ENCODE data around the gene SLC1A2.

The SLC1A2 gene

DNA sequence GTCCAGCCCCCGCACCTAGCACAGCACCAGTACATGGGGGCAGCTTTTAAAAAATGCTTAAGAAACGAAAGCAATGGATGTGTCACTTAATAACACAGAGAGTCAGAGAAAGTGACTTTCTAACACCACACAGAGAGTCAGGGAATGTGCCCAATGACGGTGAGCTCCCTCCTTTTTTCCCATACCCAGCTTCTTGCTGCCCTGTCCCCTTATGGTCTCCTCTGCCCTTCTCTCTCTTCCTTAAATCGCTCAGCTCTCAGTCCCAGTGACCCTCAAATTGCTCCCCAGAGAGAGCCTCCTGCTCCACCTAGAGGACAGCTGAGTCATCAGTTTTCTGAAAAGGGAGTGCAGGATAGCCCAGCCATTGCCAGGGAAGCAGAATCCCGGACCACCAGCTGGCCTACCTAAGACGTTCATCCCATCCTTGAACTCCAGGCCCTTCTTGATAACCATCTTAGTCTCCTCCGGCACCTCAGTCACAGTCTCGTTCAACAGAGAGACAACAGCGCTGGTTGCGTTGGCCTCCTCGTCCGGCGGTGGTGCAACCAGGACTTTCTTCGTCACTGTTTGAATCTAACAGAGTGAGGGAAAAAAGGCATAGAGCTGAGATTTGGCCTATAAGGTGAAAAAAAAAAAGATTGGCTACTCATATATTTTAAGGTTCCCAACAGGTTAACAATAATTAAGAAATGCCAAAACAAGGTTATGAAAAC, 113.5 kb downstream of the SLC1A2 start:
- DNase-seq (ENCODE audit: low read depth in 2 of 3, low spot score in 2 of 3), result no peak

DNA sequence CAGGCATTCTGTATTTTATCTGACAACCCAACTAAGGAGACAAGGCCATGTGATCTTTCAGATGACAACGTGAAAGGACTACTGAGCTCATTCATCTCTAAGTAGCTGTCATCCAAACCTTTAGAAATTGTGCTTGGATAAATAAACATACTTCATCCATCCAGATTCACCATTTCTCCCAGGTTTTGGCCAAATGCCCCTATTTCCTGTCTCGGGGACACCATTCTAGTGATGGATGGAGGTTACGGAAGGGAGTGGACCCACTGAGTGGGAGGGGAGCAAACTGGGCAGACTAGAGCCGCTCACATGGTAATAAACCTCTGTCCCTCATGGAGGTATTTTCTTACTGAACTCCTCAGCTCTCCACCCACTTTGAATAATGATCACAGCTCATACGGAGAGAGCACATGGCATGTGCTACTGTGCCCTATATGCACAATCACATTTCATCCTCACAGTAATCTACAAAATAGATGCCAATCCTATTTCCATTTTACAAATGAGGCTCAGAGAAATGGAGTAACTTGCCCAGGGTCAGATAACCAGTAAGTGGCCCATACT, 114.4 kb downstream of the SLC1A2 start:
- no peak for DNase-seq (ENCODE audit: low read depth in 2 of 3, low spot score in 2 of 3)

DNA sequence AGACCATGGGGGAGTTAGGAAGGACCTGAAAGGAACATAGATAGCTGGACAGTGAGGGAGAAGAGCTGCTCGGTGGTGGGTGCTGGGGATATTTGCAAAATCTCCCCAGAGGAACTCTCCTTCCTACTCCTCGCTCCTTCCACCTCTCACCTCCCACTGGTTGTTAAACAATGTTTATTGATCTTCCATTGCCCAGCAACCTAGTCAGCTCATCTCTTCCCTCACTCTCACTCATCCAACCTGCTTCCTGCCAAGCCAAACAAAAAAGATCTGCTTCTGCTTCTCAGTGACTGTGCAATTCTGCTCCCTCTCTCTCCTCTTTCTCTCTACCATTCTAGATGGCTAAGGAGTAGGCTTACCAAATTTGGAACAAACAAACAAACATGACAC, 115.0 kb downstream of the SLC1A2 start:
- no peak for DNase-seq (ENCODE audit: low read depth in 2 of 3, low spot score in 2 of 3)

DNA sequence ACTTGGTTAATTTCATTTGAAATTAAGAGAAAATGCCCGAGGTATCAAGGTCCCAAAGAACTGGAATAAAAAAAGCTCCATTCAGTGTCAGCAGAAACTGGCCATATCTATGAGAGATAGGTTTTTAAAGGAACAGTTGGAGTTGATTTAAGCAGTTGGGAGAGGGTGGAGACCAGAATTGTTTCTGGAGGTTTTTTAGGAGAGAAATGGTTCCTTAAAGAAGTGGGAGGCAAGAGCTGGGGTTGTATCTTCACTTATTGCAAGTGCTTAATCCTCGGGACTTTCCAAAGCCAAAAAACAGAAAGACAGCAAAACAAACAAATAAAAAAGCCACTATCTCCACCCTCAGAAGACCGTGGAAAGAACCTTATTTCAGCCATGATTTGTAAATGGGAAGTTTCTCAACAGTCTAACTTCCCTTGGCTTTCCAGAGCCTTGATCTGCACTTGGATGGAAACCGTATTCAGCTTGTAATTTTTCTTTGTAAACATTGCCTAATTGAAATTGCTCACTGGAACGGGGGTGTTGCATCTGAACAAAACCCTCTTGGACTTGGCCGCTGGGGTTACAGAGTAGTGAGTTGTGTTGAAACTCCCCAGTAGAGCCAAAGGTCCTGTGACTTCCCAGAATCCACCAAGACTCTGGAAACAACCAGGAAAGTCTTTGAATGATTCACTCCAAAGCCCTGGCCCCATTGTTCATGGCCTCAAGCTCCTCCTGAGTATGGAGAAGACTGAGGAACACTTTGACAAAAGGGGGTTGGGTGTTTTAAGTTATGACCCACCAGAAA, 115.6 kb downstream of the SLC1A2 start:
- DNase-seq (ENCODE audit: low read depth in 2 of 3, low spot score in 2 of 3), result no peak

DNA sequence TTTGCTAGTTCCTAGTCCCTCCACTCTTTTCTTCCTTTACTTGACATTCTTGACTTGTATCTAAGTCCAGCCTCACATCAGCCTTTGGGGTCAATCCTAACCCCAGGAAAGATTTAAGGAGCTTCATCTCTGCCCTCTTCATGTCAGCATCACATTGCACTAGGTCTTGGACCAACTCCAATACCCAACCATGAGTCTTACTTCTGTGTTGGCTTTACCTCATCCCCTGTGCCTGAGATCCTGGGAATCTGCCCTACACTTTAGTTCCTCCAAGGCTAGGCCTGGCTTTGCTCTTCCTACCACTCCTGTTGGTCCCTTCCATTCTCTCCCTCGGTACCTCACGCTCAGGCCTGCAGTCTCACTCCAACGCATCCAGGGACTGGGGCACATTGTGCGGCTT, 117.0 kb downstream of the SLC1A2 start:
- no peak for DNase-seq (ENCODE audit: low read depth in 2 of 3, low spot score in 2 of 3)

DNA sequence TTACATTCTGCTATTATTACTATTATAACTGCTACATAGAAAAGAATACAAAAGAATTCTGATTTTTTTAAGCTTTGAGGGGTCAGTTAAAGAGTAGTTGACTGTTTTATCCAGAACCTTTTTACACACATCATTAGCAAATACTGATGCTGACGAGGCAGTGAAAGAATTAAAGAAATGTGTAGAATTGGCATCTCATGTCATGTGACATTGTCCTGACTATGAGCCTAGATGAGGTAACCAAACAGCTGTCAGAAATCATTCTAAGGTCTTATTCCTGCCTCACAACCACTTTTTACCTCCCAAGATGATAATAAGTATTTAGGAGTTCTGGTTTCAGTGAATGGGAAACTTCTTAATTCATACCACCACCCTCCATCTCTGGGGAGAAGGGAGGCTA, 121.0 kb downstream of the SLC1A2 start:
- DNase-seq (ENCODE audit: low read depth in 2 of 3, low spot score in 2 of 3), result no peak

DNA sequence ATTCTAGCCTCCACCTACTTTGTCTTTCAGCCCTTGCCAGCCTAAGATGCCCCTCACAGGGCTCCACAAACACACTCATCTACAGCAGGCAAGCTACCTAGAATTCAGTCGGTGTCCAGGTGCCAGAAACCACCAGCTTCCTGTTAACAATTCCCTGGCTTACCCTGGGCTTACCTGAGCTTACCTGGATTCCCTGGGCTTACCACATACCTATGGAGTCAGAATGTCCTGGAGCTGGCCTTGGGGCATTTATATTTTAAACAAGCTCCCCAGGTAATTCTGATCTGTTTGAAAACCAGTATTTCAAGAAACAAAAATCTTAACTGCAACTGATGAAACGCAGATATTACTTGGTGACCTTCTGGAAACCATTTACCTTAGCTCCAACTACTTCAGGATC, 123.6 kb downstream of the SLC1A2 start:
- no peak for DNase-seq (ENCODE audit: low read depth in 2 of 3, low spot score in 2 of 3)

DNA sequence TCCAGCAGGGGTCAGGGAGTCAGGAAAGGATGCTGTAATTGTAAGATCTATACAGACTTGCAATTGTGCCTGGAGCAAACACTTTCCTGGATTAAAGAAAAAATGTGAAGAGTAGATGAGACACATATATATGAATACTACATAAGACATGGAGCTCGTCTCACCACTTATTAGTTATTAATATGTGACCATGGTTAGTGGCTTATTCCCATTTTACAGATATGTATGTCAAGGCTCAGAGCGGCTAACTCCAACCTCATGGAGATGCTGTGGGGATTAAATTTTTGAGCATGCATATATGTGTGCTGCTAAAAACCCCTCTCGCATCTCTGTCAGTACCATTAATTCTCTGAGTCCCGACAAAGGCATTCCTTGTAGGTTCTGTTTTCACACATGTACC, 125.7 kb downstream of the SLC1A2 start:
- no peak for DNase-seq (ENCODE audit: low read depth in 2 of 3, low spot score in 2 of 3)

DNA sequence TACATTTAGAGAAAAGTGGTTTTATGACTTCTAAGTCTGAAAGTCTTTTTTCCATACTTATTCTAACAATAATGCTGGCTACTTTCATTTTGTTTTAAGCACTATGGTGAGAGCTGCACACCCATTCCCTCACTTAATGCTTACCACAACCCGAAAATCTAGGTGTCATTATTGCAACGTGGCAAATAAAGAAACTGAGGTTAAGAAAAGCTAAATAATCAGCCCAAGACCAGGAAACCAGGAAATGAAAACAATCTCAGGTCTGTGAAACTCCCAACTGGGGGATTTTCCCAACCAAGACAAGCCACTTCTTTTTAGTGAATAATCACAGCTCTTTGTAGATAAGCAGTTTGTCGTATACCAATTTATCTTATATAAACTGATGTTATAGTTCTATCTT, 126.3 kb downstream of the SLC1A2 start:
- DNase-seq (ENCODE audit: low read depth in 2 of 3, low spot score in 2 of 3), result no peak

DNA sequence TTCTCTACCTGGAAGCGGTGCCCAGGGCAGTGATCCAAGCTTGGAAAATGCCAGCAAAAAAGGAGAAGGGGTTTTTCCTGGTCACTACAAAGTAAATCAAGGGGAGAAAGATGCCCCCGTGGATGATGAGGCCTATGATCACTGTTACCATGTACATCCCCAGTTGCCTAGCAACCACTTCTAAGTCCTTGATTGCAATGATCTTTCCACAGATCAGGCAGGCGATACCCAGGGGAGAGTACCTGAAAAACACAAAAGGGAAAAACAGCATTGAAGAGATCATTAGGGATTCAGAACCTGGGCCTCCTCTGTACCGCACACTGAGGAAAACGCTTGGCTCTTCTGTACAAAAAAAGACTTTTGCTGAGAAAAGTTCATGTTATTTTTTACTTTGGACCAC, 127.1 kb downstream of the SLC1A2 start:
- no peak for DNase-seq (ENCODE audit: low read depth in 2 of 3, low spot score in 2 of 3)

DNA sequence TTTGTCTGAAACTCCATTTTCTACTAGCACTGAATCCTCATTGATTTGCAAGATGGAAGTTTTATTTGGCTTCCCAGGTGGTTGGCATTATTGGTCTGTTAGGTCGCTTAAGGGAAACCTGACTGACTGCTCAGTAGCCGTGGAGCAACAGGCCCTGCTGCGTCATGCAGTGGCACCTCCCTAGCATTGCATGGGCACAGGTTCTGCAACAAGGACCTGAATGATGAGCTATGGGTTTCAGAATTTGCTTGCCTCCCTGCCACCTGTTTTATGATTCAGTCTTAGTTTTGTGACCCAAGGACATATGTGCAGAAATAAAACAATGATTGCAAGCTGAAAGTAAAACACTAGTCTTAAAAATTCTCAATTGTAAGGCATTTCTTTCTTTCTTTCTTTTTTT, 128.5 kb downstream of the SLC1A2 start:
- no peak for DNase-seq (ENCODE audit: low read depth in 2 of 3, low spot score in 2 of 3)

DNA sequence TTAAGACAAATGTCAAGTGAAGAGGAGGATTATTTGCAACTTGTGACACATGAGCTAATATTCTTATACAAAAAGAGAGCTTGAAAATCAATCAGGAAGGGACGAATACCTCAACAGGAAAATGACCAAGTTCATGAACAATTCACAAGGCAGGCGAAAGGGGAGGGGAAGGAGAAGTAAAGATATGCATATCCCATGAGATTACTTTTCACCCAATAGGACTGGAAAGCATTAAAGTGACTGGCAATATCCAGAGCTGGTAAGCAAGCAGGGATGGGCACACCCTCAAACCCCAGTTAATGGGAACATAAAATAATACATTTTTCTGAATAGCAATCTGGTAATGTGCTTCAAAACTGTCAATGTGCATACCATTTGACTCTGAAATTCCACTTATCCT, 129.5 kb downstream of the SLC1A2 start:
- DNase-seq (ENCODE audit: low read depth in 2 of 3, low spot score in 2 of 3), result no peak

DNA sequence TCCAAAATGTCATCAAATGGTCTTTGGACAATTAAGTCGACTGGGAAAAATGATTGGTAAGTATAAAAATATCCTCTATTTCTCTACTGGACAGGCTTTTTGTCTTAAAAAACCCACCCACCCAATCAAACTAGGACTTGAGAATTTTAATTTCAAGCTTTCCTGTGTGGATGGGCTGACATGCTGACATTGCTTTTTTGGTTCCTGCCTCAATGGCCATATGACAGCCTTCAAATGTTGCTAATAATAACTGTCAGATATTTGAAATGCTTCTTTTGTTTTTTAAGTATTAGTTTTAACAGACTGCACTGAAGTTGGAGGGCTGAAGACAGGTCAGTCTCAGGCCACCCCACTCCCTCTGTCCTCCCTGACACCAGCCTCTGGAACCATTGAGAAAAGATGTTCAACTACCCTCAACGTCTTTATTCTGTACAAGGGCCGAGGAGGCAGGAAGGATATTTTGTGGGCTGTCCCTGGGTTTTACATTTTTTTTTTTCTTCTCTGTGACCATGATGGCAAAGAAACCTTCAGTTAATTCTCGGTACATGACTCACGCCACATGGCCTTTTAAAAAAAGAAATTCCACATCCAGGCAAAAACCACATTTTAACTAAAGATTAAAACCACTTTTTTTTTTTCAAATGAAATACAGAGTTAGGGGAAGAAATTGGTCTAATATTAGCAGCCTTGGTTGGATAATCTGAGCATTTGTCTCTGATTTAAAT, 130.4 kb downstream of the SLC1A2 start:
- DNase-seq (ENCODE audit: low read depth in 2 of 3, low spot score in 2 of 3), result no peak

DNA sequence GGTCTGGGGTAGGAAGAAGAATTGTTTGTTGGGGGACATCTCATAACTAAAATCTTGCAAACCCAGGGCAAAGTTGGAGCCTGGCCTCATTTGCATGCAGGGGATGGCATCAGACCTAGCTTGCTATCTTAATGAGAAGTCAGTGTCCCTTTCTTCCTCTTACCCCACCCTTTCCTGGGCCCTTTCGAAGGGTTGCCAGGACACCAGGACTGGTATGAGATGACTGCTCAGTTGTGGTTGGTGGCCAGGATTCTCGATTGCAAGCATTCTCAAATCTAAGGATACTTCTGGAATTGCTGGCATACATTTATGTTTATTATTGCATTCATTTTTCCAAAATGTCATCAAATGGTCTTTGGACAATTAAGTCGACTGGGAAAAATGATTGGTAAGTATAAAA, 131.0 kb downstream of the SLC1A2 start:
- DNase-seq (ENCODE audit: low read depth in 2 of 3, low spot score in 2 of 3), result no peak

DNA sequence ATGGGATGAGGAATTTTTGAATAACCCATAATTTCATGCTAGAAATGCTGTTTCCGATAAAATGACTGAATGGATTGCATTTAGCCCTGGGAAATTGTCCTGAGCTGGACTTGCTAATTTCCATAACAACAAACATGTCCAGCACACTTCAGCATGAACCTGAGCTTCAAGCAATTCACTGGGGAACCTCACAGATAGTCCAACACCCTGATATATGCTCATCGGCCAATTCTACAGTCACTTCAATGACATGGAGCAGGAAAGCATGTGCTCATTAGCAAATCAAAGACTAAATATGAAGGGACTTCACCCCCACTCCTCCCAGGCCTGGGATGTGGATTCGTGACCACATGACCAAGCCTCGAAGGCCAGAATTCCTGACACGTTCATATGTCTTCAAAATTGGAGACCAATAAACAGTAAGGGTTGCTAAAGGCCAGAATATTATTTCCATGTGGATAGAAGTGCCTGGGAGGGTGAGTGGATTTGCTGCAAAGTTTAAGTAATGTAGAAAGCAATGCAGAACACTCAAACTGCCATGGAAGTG, 131.9 kb downstream of the SLC1A2 start:
- no peak for DNase-seq (ENCODE audit: low read depth in 2 of 3, low spot score in 2 of 3)

DNA sequence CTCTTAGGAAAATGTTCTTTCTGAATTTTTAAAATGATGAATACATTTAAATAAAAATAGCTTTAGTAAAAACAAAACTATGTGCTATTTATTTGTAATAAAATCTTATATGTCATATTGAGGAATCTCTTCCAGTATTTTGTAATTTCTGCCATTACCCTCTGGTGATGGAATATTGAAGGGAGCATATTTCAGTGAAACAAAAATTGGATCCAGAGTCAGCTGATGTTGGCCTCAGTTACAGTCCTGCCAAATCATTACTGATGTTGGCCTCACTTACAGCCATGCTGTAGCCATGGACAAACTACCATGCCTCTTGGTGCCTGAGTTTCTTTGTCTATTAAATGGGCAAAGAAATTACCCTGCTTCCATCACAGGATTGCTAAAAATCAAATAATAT, 133.2 kb downstream of the SLC1A2 start:
- DNase-seq (ENCODE audit: low read depth in 2 of 3, low spot score in 2 of 3), result no peak

DNA sequence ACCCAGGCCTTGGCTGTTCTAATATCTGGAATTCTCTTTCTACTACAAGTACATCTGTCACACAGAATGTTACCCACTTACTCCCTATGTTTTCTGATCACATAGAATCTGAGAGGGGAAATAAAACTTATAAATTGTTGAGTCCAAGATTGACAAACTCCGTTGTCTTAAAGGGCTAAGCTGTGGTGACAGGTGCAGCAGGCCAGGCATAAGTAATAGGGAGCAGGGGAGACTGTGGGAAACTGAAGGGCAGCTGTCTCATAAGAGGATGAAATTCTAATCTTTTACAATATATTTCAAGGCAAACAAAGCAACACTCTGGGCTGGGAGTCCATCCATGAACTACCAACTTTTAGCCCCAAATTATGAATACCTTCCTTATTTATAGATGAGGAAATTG, 133.9 kb downstream of the SLC1A2 start:
- DNase-seq (ENCODE audit: low read depth in 2 of 3, low spot score in 2 of 3), result no peak

DNA sequence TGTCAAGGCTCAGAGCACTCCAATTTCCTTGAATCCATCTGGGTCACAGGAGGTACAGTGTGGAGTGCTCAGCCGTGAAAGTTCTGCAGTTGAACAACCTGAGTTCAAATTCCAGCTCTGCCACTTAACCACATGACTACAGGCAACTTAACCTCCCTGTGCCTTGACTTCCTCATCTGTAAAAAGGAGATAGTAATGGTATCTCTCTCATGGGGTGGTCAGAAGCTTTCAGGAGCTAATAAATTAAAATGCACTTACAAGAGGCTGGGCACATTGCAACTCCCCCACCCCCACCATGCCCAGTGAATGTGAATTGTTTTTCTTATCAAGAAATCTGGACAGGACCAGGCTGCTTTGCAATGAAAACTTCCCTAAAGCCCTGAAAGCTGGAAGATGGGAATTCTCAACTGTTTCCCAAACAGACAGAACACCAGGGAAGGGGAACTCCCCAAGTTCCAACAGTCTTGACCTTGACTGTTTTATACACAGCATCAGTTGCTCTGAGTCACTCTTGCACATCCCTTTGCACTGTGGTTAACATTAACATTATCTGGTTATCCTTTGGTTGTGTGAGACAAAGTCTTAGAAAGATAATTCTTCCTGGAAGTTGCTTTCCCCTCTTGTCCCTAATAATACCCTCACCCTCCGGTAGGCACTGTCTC, 137.0 kb downstream of the SLC1A2 start:
- no peak for DNase-seq (ENCODE audit: low read depth in 2 of 3, low spot score in 2 of 3)

DNA sequence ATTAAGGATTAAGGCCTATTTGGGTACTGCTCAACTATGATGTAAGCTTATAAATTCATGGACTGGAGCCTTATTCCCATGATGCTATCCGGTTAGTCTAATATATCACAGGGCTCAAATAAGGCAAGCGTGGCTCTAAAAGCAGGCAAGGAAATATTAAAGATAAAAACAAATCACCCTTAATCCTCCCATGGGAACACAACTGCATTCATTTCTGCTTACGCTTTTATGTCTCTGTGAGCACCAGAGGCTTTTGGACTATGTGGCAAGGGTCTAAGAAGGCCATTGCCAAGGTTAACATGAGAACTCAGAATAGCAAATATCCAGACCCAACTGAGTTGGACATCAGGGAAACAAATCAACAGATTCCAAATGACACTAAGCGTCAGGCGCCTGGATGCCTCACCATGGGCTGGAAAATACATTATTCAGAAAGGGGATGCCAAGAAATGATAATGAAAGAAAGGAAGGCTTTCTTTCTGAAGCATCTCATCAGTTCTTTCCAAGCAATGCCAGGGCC, 138.1 kb downstream of the SLC1A2 start:
- no peak for DNase-seq (ENCODE audit: low read depth in 2 of 3, low spot score in 2 of 3)

DNA sequence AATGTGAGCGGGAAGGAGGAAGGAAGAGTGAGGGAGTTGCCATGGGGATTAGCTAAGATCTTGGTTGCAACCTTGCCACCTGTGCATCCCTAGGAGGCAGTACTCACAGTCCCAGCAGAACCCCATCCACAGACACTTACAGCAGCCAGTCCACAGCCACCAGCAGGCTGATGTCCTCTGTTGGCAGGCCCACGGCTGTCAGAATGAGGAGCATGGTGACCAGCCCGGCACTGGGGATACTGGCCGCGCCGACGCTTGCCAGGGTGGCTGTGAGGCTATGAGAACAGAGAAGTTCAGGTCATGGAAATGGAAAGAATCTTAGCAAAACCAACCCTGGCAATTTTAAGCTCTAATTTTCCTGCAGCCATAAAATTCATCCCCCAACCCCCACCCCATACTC, 138.6 kb downstream of the SLC1A2 start:
- no peak for DNase-seq (ENCODE audit: low read depth in 2 of 3, low spot score in 2 of 3)

DNA sequence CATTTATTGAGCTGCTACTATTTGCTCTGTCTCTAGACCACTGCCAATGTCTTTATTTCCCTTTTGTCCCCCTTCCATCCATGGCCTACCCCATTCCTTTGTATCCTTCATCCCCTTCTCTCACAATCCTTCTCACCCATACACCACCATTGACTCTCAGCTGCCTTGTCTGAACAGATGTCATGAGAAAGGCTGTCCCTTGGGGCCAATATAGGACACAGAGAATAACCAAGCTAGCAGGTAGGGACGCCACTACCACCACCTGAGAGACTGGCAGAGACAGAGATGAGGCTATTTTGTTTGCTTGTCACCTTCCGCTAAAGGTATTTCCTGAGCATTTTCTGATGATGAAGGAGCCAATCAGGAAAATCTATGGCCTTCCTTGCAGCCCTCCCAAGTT, 141.5 kb downstream of the SLC1A2 start:
- DNase-seq (ENCODE audit: low read depth in 2 of 3, low spot score in 2 of 3), result no peak

All from activated CD8-positive, alpha-beta memory T cell treated with anti-CD3 and anti-CD28 coated beads for 48 hours (primary cell).